ENCODE results near the gene C19orf47.

- no peak for TF ChIP-seq POLR2A (IDR thresholded peaks at IDR 0.05)
- no peak for TF ChIP-seq CTCF (IDR thresholded peaks at IDR 0.05)
- no peak for TF ChIP-seq POLR2AphosphoS5 (IDR thresholded peaks at IDR 0.05)
- TF ChIP-seq EP300 (IDR thresholded peaks at IDR 0.05) = no peak
Observed at GRCh38 chr19:40281381-40282208, 66.6 kb downstream of the C19orf47 start.

Data from suprapubic skin (tissue), 4 donors.